Measurements from ENCODE around the gene FRAS1.
A peak's percentile ranks its signal among the peaks of the same experiment; 100 is the strongest.
"Not testable (repeated sequence)": the region's sequence is repeated elsewhere in the genome, so short reads cannot be mapped to it uniquely, and the experiment has no call there.

The FRAS1 gene

GRCh38 chr4:78167510-78167909 is 110.4 kb downstream of the FRAS1 start:
- DNase-seq: no peak

GRCh38 chr4:78168029-78168428 is 110.9 kb downstream of the FRAS1 start:
- DNase-seq: peak; percentile 5

- DNase-seq: no peak
These were observed 112.6 kb downstream of the FRAS1 start for GRCh38 chr4:78169728-78170127.

- no peak for DNase-seq
These were observed 114.4 kb downstream of the FRAS1 start for GRCh38 chr4:78171482-78171881.

- DNase-seq: no peak
These were observed 117.8 kb downstream of the FRAS1 start for GRCh38 chr4:78174891-78175290.

- DNase-seq: no peak
These were observed 122.1 kb downstream of the FRAS1 start for GRCh38 chr4:78179196-78179595.

- not testable (repeated sequence) for DNase-seq
These were observed 124.6 kb downstream of the FRAS1 start for GRCh38 chr4:78181681-78182234.

GRCh38 chr4:78184584-78184983 is 127.5 kb downstream of the FRAS1 start:
- DNase-seq: no peak

GRCh38 chr4:78185117-78185516 is 128.0 kb downstream of the FRAS1 start:
- no peak for DNase-seq

GRCh38 chr4:78186597-78187543 is 129.7 kb downstream of the FRAS1 start:
- no peak for DNase-seq

- no peak for DNase-seq
These were observed 132.9 kb downstream of the FRAS1 start for GRCh38 chr4:78190068-78190467.

- DNase-seq: no peak
These were observed 133.5 kb downstream of the FRAS1 start for GRCh38 chr4:78190595-78190994.

GRCh38 chr4:78197947-78198346 is 140.8 kb downstream of the FRAS1 start:
- no peak for DNase-seq

- no peak for DNase-seq
These were observed 142.9 kb downstream of the FRAS1 start for GRCh38 chr4:78199984-78200383.

- DNase-seq: no peak
These were observed 143.8 kb downstream of the FRAS1 start for GRCh38 chr4:78200949-78201348.

- no peak for DNase-seq
These were observed 147.1 kb downstream of the FRAS1 start for GRCh38 chr4:78204176-78204575.

- no peak for DNase-seq
These were observed 148.5 kb downstream of the FRAS1 start for GRCh38 chr4:78205591-78205990.

- no peak for DNase-seq
These were observed 150.4 kb downstream of the FRAS1 start for GRCh38 chr4:78207541-78207940.

- no peak for DNase-seq
These were observed 150.8 kb downstream of the FRAS1 start for GRCh38 chr4:78207951-78208350.

- not testable (repeated sequence) for DNase-seq
These were observed 151.8 kb downstream of the FRAS1 start for GRCh38 chr4:78208896-78209295.

GRCh38 chr4:78210694-78211410 is 153.7 kb downstream of the FRAS1 start:
- DNase-seq: no peak

- DNase-seq: no peak
These were observed 156.1 kb downstream of the FRAS1 start for GRCh38 chr4:78213218-78213617.

GRCh38 chr4:78214078-78214477 is 157.0 kb downstream of the FRAS1 start:
- no peak for DNase-seq

Data from fibroblast of skin of back (primary cell).